Esophagus muscularis mucosa (tissue), 4 donors: ENCODE results near the gene SCYGR6. TPM values are rescaled to one million over a fixed set of nuclear protein-coding genes. Genes with fewer than 3 reads are reported as not detected.

Experiments
- DNase-seq: peaks from one replicate; pipeline ENCODE4 v3.0.0-alpha.2; 2017; ENCODE audit errors: extremely low spot score
- H3K27ac ChIP-seq, 4 donors: fragments of 200-600 bp; sonication (generic); replicated peaks in 1 of 4; 1 replicate in 3 of 4; 2 replicates in 1 of 4; pipeline ENCODE4 v1.5.1; 2016 to 2019; ENCODE audit warnings: mild to moderate bottlenecking in 1 of 4
- H3K27me3 ChIP-seq, 4 donors: fragments of 200-600 bp; sonication (generic); one replicate each; pipeline versions ENCODE4 v1.5.1 to v1.6.0; 2016 to 2019
- H3K36me3 ChIP-seq, 4 donors: fragments of 200-600 bp; sonication (generic); one replicate each; pipeline ENCODE4 v1.5.1; 2016 to 2019
- H3K4me1 ChIP-seq, 4 donors: fragments of 200-600 bp; sonication (generic); one replicate each; pipeline ENCODE4 v1.5.1; 2016 to 2019
- H3K4me3 ChIP-seq, 4 donors: fragments of 200-600 bp; sonication (generic); 1 replicate in 2 of 4; 2 replicates in 2 of 4; pipeline ENCODE4 v1.5.1; 2016 to 2019; ENCODE audit warnings: mild to moderate bottlenecking in 4 of 4, moderate library complexity in 1 of 4
- H3K9me3 ChIP-seq, 4 donors: fragments of 200-600 bp; sonication (generic); 1 replicate in 3 of 4; 2 replicates in 1 of 4; pipeline ENCODE4 v1.5.1; 2016 to 2019
- CTCF ChIP-seq, 3 experiments: fragments of 200-600 bp in 2 of 3; fragments of 450-650 bp in 1 of 3; sonication (generic) in 2 of 3; IDR thresholded peaks; one replicate each; pipeline ENCODE4 v1.5.1; 2017 to 2019; ENCODE audit warnings: antibody characterized with exemption in 3 of 3, mild to moderate bottlenecking in 2 of 3, moderate library complexity in 1 of 3
- EP300 ChIP-seq: sonication (generic); formaldehyde crosslinking; IDR thresholded peaks from one replicate; pipeline ENCODE4 v1.6.1; 2017; ENCODE audit warnings: antibody characterized with exemption
- POLR2A ChIP-seq: fragments of 450-650 bp; IDR thresholded peaks from one replicate; pipeline ENCODE4 v1.6.1; 2017; ENCODE audit warnings: antibody characterized with exemption, moderate library complexity, mild to moderate bottlenecking, low read depth
- POLR2AphosphoS5 ChIP-seq, 2 donors: sonication (generic); formaldehyde crosslinking; IDR thresholded peaks; one replicate each; pipeline ENCODE4 v1.6.1; 2017; ENCODE audit warnings: antibody characterized with exemption in 2 of 2
- WGBS: methylation state at CpG from one replicate; pipeline ENCODE4 v1.1.5; 2018; 5-methylcytosine and 5-hydroxymethylcytosine counted together
- intact Hi-C: fragments of 100-400 bp; cut with DNase I; formaldehyde crosslinking; loops from one replicate; pipeline ENCODE4 v1.15.1; 2023
- total RNA-seq, 4 donors: library from RNA; depleted of rRNA; stranded (reverse); fragments of >200 nt; gene quantifications; one replicate each; pipeline versions ENCODE4 v1.1.0 to v1.2.1, GENCODE V29; 2016

Gene SCYGR6
- total RNA-seq, 4 donors from 2014 or later = not detected

GRCh38 chr2:227703961-227704360 is 20.6 kb downstream of the SCYGR6 start:
- H3K27ac ChIP-seq = no peak overlapping the region
- TF ChIP-seq EP300 = no peak
- TF ChIP-seq POLR2AphosphoS5 (IDR thresholded peaks at IDR 0.05) = no peak
- TF ChIP-seq POLR2A = no peak
- no peak for TF ChIP-seq CTCF (IDR thresholded peaks at IDR 0.05)
- DNase-seq = no peak
- 73% methylated on average over 3 of the region's 3 CpGs for WGBS
- H3K27me3 ChIP-seq = no peaks in the 10 kb centered on the region
- no peaks in the 10 kb centered on the region for H3K36me3 ChIP-seq
- no peaks in the 10 kb centered on the region for H3K9me3 ChIP-seq
- intact Hi-C loops = no loop called here
- H3K4me1 ChIP-seq = no peaks in the 10 kb centered on the region
- H3K4me3 ChIP-seq = no peak overlapping the region

GRCh38 chr2:227703280-227703732 is 21.3 kb downstream of the SCYGR6 start:
- no peaks in the 10 kb centered on the region for H3K4me1 ChIP-seq
- H3K36me3 ChIP-seq = no peaks in the 10 kb centered on the region
- H3K27me3 ChIP-seq = no peaks in the 10 kb centered on the region
- H3K4me3 ChIP-seq = no peak overlapping the region
- intact Hi-C loops = no loop called here
- TF ChIP-seq CTCF (IDR thresholded peaks at IDR 0.05) = no peak
- no peak for TF ChIP-seq EP300
- TF ChIP-seq POLR2A = no peak
- TF ChIP-seq POLR2AphosphoS5 (IDR thresholded peaks at IDR 0.05) = no peak
- 58% methylated on average over 4 of the region's 4 CpGs for WGBS
- H3K9me3 ChIP-seq = no peaks in the 10 kb centered on the region
- H3K27ac ChIP-seq = no peak overlapping the region
- no peak for DNase-seq

GRCh38 chr2:227701556-227701955 is 23.0 kb downstream of the SCYGR6 start:
- H3K36me3 ChIP-seq = no peaks in the 10 kb centered on the region
- WGBS = 83% methylated on average over 3 of the region's 3 CpGs
- no peak for DNase-seq
- no peak overlapping the region for H3K4me3 ChIP-seq
- H3K27me3 ChIP-seq = no peaks in the 10 kb centered on the region
- no peak overlapping the region for H3K27ac ChIP-seq
- intact Hi-C loops = no loop called here
- no peaks in the 10 kb centered on the region for H3K4me1 ChIP-seq
- H3K9me3 ChIP-seq = no peaks in the 10 kb centered on the region
- TF ChIP-seq POLR2A (no peak), EP300 (no peak), POLR2AphosphoS5 (IDR thresholded peaks at IDR 0.05) (no peak), CTCF (IDR thresholded peaks at IDR 0.05) (no peak)

- Histone ChIP-seq H3K27me3 (no peaks in the 10 kb centered on the region), H3K4me1 (no peaks in the 10 kb centered on the region), H3K4me3 (no peak overlapping the region), H3K9me3 (no peaks in the 10 kb centered on the region), H3K36me3 (no peaks in the 10 kb centered on the region), H3K27ac (no peak overlapping the region)
- TF ChIP-seq EP300 = no peak
- no peak for TF ChIP-seq POLR2AphosphoS5 (IDR thresholded peaks at IDR 0.05)
- no peak for TF ChIP-seq CTCF (IDR thresholded peaks at IDR 0.05)
- no peak for TF ChIP-seq POLR2A
- 58% methylated on average over 2 of the region's 2 CpGs for WGBS
- DNase-seq = no peak
- intact Hi-C loops = no loop called here
Observed at GRCh38 chr2:227696990-227697679, 27.4 kb downstream of the SCYGR6 start.

GRCh38 chr2:227687189-227687588 is 37.4 kb downstream of the SCYGR6 start:
- WGBS = 78% methylated on average over 3 of the region's 3 CpGs
- TF ChIP-seq POLR2A = no peak
- TF ChIP-seq EP300 = no peak
- no peak for TF ChIP-seq POLR2AphosphoS5 (IDR thresholded peaks at IDR 0.05)
- TF ChIP-seq CTCF (IDR thresholded peaks at IDR 0.05) = no peak
- no peaks in the 10 kb centered on the region for H3K4me1 ChIP-seq
- no peaks in the 10 kb centered on the region for H3K27me3 ChIP-seq
- no peak overlapping the region for H3K4me3 ChIP-seq
- H3K9me3 ChIP-seq = no peaks in the 10 kb centered on the region
- no peaks in the 10 kb centered on the region for H3K36me3 ChIP-seq
- no peak overlapping the region for H3K27ac ChIP-seq
- peak; percentile 10 for DNase-seq
- intact Hi-C loops = no loop called here
